Adrenal gland (tissue), 5 donors: ENCODE measurements around the gene TBC1D14.

Experiments
- CTCF ChIP-seq, 6 experiments: fragments of 450-650 bp in 4 of 6; fragments of 200-600 bp in 2 of 6; sonication (generic) in 1 of 6; IDR thresholded peaks; 1 replicate in 5 of 6; 2 replicates in 1 of 6; pipeline versions ENCODE4 v1.5.1 to v1.8.0; 2016 to 2021; ENCODE audit warnings: antibody characterized with exemption in 6 of 6, mild to moderate bottlenecking in 2 of 6, moderate library complexity in 1 of 6
- POLR2A ChIP-seq, 2 donors: fragments of 450-650 bp; IDR thresholded peaks; one replicate each; pipeline ENCODE4 v1.6.1; 2017; ENCODE audit warnings: antibody characterized with exemption in 2 of 2, mild to moderate bottlenecking in 2 of 2, moderate library complexity in 1 of 2
- donor health status: DM: no; HTN: no; CAD: no.

GRCh38 chr4:6892909-6893202 is 16.8 kb upstream of the TBC1D14 start:
- TF ChIP-seq CTCF (IDR thresholded peaks at IDR 0.05) (no peak), POLR2A (IDR thresholded peaks at IDR 0.05) (no peak)
